Psoas muscle (tissue), 8 donors: ENCODE data around the gene ANXA6. TPM values are rescaled to one million over a fixed set of nuclear protein-coding genes. Genes with fewer than 3 reads are reported as not detected.
A peak's percentile ranks its signal among the peaks of the same experiment; 100 is the strongest.

Experiments
- ATAC-seq, 4 donors: fragments of 200-7000 bp; cut with Tn5 transposase; one replicate each; pipeline ENCODE4 v1.9.1; 2020; ENCODE audit warnings: moderate library complexity in 3 of 4, mild to moderate bottlenecking in 2 of 4
- DNase-seq, 2 donors: peaks; one replicate each; pipeline ENCODE4 v3.0.0-alpha.2; 2020
- H3K27ac ChIP-seq: fragments of 200-600 bp; one replicate; pipeline ENCODE4 v1.8.0; 2022
- H3K27me3 ChIP-seq, 3 donors: fragments of 200-600 bp in 1 of 3; one replicate each; pipeline versions ENCODE4 v1.6.1 to v1.8.0; 2013 to 2022; ENCODE audit warnings: low read length in 2 of 3, mild to moderate bottlenecking in 2 of 3, moderate library complexity in 1 of 3; ENCODE audit not compliant: insufficient read depth in 3 of 3
- H3K36me3 ChIP-seq, 2 donors: fragments of 200-600 bp in 1 of 2; one replicate each; pipeline versions ENCODE4 v1.6.1 to v1.8.0; 2013 to 2022; ENCODE audit warnings: low read depth in 1 of 2, mild to moderate bottlenecking in 1 of 2, moderate library complexity in 1 of 2; ENCODE audit not compliant: insufficient read depth in 1 of 2
- H3K4me1 ChIP-seq: fragments of 200-600 bp; one replicate; pipeline ENCODE4 v1.8.0; 2022
- H3K4me3 ChIP-seq: fragments of 200-600 bp; one replicate; pipeline ENCODE4 v1.8.0; 2022; ENCODE audit warnings: mild to moderate bottlenecking
- H3K9me3 ChIP-seq: fragments of 200-600 bp; one replicate; pipeline ENCODE4 v1.8.0; 2022
- WGBS, 3 donors: extraction: QIAGEN DNeasy Blood & Tissue Kit; methylation state at CpG; one replicate each; pipeline versions ENCODE4 v1.1.6 to v1.1.7; 2013; 5-methylcytosine and 5-hydroxymethylcytosine counted together
- intact Hi-C, 2 donors: fragments of 100-400 bp; cut with DNase I; formaldehyde crosslinking; loops; one replicate each; pipeline versions ENCODE4 v1.11.0 to v1.14.2; 2022
- polyA plus RNA-seq, 3 donors: library from polyadenylated mRNA; stranded (reverse); fragments of 200-250 nt; gene quantifications; one replicate each; pipeline ENCODE4 v1.2.3, GENCODE V29; 2013
- total RNA-seq, 4 donors: library from RNA; stranded (reverse); fragmentation: NEBNext Ultra II Directional in 2 of 4; extraction: Animal tissue kit (Norgen Biotek cat#: 25700) in 2 of 4; gene quantifications; one replicate each; pipeline versions ENCODE4 v1.2.1 to v1.2.4, GENCODE V29; 2021 to 2023
- TF ChIP-seq, protein P1 (sequence below): fragments of 200-600 bp; IDR thresholded peaks from one replicate; pipeline ENCODE4 v1.8.0; 2022; ENCODE audit warnings: antibody characterized with exemption
- donor health status: healthy with polysubstance abuse.
- donor health status: DM: no; HTN: no; CAD: no; lungs with moderate emphysema.
- donor health status: Bipolar disorder and iron deficiency.
- donor health status: healthy.
- donor health status: DM: yes; HTN: yes; CAD: no.
- donor health status: DM: no; HTN: no; CAD: no.
- donor health status: DM: no; HTN: no; CAD: no.
- donor health status: DM: yes; HTN: yes; CAD: no.

Gene ANXA6
- total and polyA plus RNA-seq, 7 donors, result 81.4 to 234 (median 133) TPM

GRCh38 chr5:151064916-151065499 is 92.6 kb downstream of the ANXA6 start:
- DNase-seq, result no peak
- H3K36me3 ChIP-seq, result peaks cover 0 to 37% of the 10 kb centered on the region in 2 donors

DNA sequence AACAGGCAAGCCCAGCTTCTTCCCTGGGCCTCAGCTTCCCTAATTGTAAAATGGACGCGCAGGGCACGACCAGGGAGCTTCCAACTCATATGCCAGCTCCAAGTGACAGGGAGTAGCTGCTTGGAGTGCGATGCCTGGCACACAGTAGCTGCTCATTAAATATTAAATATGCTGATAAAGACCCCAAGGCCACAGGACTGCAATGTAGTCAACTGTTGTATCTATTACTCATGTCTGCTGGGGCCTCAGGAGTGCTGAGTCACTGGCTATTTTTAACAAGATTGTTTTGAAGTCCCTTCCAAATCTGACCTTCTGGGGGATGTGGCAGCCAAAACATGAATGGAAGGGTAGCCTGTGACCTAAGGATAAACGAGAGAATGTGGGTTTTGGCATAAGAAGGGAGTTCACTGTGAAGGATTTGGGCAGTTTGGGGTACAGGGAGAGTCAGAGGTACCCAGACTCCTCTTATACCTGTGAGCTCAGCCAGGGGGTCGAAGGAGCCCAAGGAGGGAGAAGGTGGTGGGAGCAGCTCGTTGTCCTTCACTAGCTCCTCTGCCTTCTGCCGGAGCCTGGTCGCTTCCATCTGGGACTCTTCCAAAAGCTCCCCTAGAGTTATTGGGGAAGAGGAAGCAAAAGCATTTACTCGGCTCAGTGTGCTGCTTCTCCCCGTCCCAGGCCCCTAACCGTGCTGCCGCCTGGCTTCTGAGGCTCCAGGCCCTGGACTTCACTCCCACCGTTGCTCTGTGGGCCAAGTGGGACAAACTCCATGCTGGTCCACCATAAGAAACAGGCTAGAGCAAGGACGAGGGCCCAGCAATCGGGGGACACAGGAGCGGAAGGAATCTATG is 94.2 kb downstream of the ANXA6 start:
- peaks cover 0 to 49% of the 10 kb centered on the region in 2 donors for H3K36me3 ChIP-seq
- no peak for DNase-seq
- peak overlapping the region; percentile 92 for H3K27ac ChIP-seq
- peaks cover 94% of the 10 kb centered on the region for H3K4me1 ChIP-seq
- intact Hi-C loops, result no loop called here
- WGBS, 3 donors, result 29 to 58% (median 37%) methylated on average over 17 of the region's 17 CpGs
- peak overlapping the region; percentile 48 for H3K4me3 ChIP-seq
- no peaks in the 10 kb centered on the region for H3K27me3 ChIP-seq
- no peaks in the 10 kb centered on the region for H3K9me3 ChIP-seq
- peak; percentile 70 to 83 (median 81) for ATAC-seq
- TF ChIP-seq, protein P1, sequence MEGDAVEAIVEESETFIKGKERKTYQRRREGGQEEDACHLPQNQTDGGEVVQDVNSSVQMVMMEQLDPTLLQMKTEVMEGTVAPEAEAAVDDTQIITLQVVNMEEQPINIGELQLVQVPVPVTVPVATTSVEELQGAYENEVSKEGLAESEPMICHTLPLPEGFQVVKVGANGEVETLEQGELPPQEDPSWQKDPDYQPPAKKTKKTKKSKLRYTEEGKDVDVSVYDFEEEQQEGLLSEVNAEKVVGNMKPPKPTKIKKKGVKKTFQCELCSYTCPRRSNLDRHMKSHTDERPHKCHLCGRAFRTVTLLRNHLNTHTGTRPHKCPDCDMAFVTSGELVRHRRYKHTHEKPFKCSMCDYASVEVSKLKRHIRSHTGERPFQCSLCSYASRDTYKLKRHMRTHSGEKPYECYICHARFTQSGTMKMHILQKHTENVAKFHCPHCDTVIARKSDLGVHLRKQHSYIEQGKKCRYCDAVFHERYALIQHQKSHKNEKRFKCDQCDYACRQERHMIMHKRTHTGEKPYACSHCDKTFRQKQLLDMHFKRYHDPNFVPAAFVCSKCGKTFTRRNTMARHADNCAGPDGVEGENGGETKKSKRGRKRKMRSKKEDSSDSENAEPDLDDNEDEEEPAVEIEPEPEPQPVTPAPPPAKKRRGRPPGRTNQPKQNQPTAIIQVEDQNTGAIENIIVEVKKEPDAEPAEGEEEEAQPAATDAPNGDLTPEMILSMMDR, result no peak

More at GRCh38 chr5:151064916-151065499, 92.6 kb downstream of the ANXA6 start:
- TF ChIP-seq, protein P1, result no peak
- 83 to 93% (median 86%) methylated on average over 12 of the region's 12 CpGs for WGBS, 3 donors
- Histone ChIP-seq H3K4me3 (no peak overlapping the region), H3K27me3 (no peaks in the 10 kb centered on the region), H3K27ac (peak overlapping the region; percentile 92), H3K9me3 (no peaks in the 10 kb centered on the region), H3K4me1 (peaks cover 96% of the 10 kb centered on the region)
- no peak for ATAC-seq
- intact Hi-C loops, result loop anchor here in 1 of 2 donors (2.0 kb wide), 1 partner anchor 14 kb away; no protein-coding TSS in a partner anchor

- 45 to 86% (median 51%) methylated on average over 5 of the region's 5 CpGs for WGBS, 3 donors
- Histone ChIP-seq H3K36me3 (peaks cover 0 to 57% of the 10 kb centered on the region in 2 donors), H3K27ac (peak overlapping the region; percentile 92), H3K27me3 (no peaks in the 10 kb centered on the region), H3K9me3 (no peaks in the 10 kb centered on the region), H3K4me3 (peak overlapping the region; percentile 12), H3K4me1 (peaks cover 86% of the 10 kb centered on the region)
- intact Hi-C loops, result no loop called here
- ATAC-seq, result peak; percentile 1 to 9 (median 5)
- DNase-seq, result peak in 1 of 2 donors; percentile 33
- TF ChIP-seq, protein P1, result no peak
These were observed 95.0 kb downstream of the ANXA6 start for GRCh38 chr5:151062405-151063141.

DNA sequence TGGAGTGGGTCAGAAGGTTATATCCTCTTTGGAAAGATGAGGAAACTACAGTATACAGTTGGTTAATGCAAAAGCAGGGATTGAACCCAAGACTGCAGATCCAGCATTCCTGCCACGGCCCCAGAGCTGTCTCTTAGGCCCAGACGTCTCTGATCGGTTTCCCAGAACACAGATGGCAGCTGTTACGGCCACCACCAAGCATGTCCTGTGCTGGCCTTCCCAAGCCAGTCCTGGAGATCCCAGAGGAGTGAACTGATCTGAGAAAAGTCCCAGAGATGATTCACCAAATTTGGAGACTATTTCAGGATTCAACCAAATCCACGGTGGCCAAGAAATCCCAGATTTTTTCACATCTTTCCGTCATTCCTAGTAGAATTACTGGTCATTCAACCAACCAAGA is 96.8 kb downstream of the ANXA6 start:
- Histone ChIP-seq H3K27me3 (no peaks in the 10 kb centered on the region), H3K4me3 (no peak overlapping the region), H3K27ac (peak overlapping the region; percentile 92), H3K4me1 (peaks cover 67% of the 10 kb centered on the region), H3K36me3 (peaks cover 0 to 68% of the 10 kb centered on the region in 2 donors), H3K9me3 (no peaks in the 10 kb centered on the region)
- ATAC-seq (no peak), DNase-seq (peak; percentile 47 to 75)
- intact Hi-C loops, result no loop called here
- 46 to 65% (median 48%) methylated on average over 6 of the region's 6 CpGs for WGBS, 3 donors
- TF ChIP-seq, protein P1, result no peak
